Activated naive CD4-positive, alpha-beta T cell treated with anti-CD3 and anti-CD28 coated beads for 36 hours (primary cell): Measurements from ENCODE around the gene DENND1A. TPM values are rescaled to one million over a fixed set of nuclear protein-coding genes. Genes with fewer than 3 reads are reported as not detected.

Experiments
- CTCF ChIA-PET: fragments of 350-600 bp; sonication (Branson Sonifier 250); formaldehyde crosslinking; loops from one replicate; lab custom pipeline; 2021; ENCODE audit warnings: antibody characterized with exemption; lab: Charles Lee
- DNase-seq: peaks from one replicate; pipeline ENCODE4 v3.0.0-alpha.2; 2020
- H3K27ac Mint-ChIP-seq: one replicate; pipeline ENCODE4 v1.8.0; 2021; ENCODE audit warnings: mild to moderate bottlenecking, mixed read lengths
- H3K27me3 Mint-ChIP-seq: one replicate; pipeline ENCODE4 v1.8.0; 2021; ENCODE audit warnings: low read depth, mixed read lengths
- H3K36me3 Mint-ChIP-seq: one replicate; pipeline ENCODE4 v1.8.0; 2021; ENCODE audit warnings: low read depth, mixed read lengths
- H3K4me1 Mint-ChIP-seq: one replicate; pipeline ENCODE4 v1.8.0; 2021; ENCODE audit warnings: low read depth, mixed read lengths
- H3K4me3 Mint-ChIP-seq: one replicate; pipeline ENCODE4 v1.8.0; 2021; ENCODE audit warnings: mild to moderate bottlenecking, moderate library complexity, mixed read lengths
- H3K9me3 Mint-ChIP-seq: one replicate; pipeline ENCODE4 v1.8.0; 2021; ENCODE audit warnings: mixed read lengths
- intact Hi-C: fragments of 100-400 bp; cut with micrococcal nuclease; formaldehyde crosslinking; loops from one replicate; pipeline ENCODE4 v1.15.1; 2023
- total RNA-seq, 2 experiments: library from RNA; stranded (reverse); gene quantifications; one replicate each; pipeline ENCODE4 v1.2.3, GENCODE V29; 2021

Gene DENND1A
- total RNA-seq, 2 experiments from 2014 or later = 28.4 to 29.6 TPM

DNA sequence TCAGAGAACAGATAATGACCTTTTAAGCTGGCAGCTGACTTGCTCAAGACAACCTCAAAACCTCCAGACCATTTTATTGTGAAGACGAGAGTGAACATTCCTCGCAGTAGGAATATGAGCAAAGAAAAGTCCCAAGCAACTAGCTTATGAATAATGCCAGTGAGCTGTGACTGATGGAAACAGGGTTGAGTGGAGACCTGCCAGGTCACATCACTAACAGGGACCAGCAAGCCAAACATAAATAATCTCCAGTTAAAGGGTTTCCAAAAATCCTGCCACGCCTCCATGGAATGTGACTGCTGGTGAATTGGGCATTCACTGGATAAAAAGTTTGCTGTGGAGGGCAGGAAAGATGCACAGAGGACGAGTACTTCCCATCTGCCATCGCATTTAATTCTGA, 388.5 kb downstream of the DENND1A start:
- no peaks in the 10 kb centered on the region for H3K36me3 Mint-ChIP-seq
- no peak for DNase-seq
- H3K27me3 Mint-ChIP-seq = no peaks in the 10 kb centered on the region
- H3K4me1 Mint-ChIP-seq = peaks cover 6% of the 10 kb centered on the region
- H3K27ac Mint-ChIP-seq = no peak overlapping the region
- no peak overlapping the region for H3K4me3 Mint-ChIP-seq
- H3K9me3 Mint-ChIP-seq = no peaks in the 10 kb centered on the region
- intact Hi-C loops = loop anchor here (10.0 kb wide), 1 partner anchor 573 kb away; no protein-coding TSS in a partner anchor
- CTCF ChIA-PET = interaction anchor here (1.1 to 4.5 kb wide), 4 partner anchors 14 to 587 kb away, joined by 3 to 31 read pairs (median 3); no protein-coding TSS in a partner anchor

DNA sequence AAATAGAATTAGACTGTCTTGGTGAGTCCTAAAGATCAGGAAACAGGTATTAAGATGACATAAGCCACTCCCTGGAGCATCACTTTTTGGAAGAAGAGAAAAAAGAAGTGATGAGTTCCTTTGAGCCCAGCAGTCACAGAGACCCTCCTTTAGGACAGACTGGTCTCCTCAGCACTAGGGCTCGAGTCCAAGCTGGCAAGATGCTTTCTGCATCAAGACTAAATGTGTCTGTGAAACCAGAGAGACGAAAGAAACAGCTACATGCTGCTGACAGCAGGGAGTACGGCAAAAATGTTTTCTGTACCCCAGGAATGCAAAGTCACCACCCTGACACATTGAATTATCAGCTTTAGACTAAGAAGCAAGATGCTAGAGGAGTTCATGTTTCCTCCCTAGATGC, 389.5 kb downstream of the DENND1A start:
- intact Hi-C loops = loop anchor here (10.0 kb wide), 1 partner anchor 574 kb away; no protein-coding TSS in a partner anchor
- no peak overlapping the region for H3K4me3 Mint-ChIP-seq
- peaks cover 6% of the 10 kb centered on the region for H3K4me1 Mint-ChIP-seq
- peaks cover under 1% of the 10 kb centered on the region for H3K9me3 Mint-ChIP-seq
- H3K36me3 Mint-ChIP-seq = peaks cover under 1% of the 10 kb centered on the region
- H3K27me3 Mint-ChIP-seq = no peaks in the 10 kb centered on the region
- no peak for DNase-seq
- CTCF ChIA-PET = interaction anchor here (0.8 to 4.5 kb wide), 4 partner anchors 10 to 588 kb away, joined by 3 to 31 read pairs (median 3); no protein-coding TSS in a partner anchor
- H3K27ac Mint-ChIP-seq = no peak overlapping the region

DNA sequence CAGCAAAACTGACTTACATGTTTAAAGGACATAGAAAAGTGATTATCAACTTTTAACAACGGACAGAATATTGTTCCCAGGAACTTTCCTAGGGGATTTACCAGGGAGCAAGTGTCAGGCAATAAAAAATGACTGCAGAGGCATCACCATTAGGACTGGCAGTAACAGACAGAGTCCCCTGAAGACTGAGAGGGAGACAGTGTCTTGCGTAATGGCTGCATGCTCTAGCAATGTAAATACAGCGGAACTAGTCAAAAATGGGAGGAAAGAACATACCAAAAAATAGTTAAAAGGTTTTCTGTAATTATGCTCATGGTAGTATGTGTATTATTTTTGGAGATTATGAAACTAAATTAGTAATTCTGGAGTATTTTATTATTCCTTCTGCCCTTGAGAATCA, 392.1 kb downstream of the DENND1A start:
- Mint-ChIP-seq H3K36me3 (peaks cover 16% of the 10 kb centered on the region), H3K4me1 (peaks cover 6% of the 10 kb centered on the region), H3K27me3 (no peaks in the 10 kb centered on the region), H3K9me3 (peaks cover 2% of the 10 kb centered on the region), H3K27ac (no peak overlapping the region), H3K4me3 (no peak overlapping the region)
- DNase-seq = no peak
- intact Hi-C loops = no loop called here
- CTCF ChIA-PET = no interaction called here

DNA sequence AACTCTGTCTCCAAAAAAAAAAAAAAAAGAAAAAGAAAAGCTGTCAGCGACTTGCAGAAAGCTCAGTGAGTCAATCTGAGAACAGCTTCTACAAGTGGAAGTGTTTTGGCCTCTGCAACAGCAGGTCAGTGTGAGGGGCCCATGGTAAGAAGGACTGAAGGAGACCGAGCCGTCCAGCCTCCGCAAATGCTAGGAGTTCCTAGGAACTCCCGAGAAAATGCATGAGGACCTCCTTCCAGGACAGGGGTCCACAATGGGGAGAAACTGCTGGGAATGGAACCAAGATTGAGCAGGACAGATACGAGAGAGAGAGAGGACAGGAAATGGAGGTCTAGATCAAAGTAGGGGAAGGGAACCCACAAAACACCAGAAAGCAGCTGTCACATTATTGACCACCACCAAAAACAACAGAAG, 393.5 kb downstream of the DENND1A start:
- CTCF ChIA-PET = interaction anchor here (0.7 kb wide), 1 partner anchor 576 kb away, joined by 3 read pairs; no protein-coding TSS in a partner anchor
- Mint-ChIP-seq H3K9me3 (peaks cover 5% of the 10 kb centered on the region), H3K27me3 (no peaks in the 10 kb centered on the region), H3K4me3 (no peak overlapping the region), H3K4me1 (peaks cover 6% of the 10 kb centered on the region), H3K27ac (no peak overlapping the region), H3K36me3 (peaks cover 29% of the 10 kb centered on the region)
- intact Hi-C loops = no loop called here
- no peak for DNase-seq

DNA sequence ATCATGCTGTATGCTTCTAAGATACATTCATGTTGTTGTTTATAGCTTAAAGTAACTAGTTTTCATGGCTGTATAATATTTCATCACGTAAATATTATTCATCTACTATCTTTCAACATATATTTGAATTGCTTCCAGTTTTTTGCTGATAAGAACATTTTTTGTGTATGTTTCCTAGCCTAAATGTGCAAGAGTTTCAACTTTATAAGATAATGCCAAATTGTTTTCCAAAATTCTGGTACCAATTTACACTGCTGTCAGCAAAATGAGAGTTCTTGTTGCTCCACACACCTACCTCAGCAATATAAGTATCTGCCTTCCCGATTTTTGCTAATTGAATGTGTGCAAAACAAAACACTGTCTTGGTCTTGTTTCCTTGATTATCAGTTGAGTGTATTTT, 395.6 kb downstream of the DENND1A start:
- intact Hi-C loops = no loop called here
- peaks cover 15% of the 10 kb centered on the region for H3K9me3 Mint-ChIP-seq
- no peak overlapping the region for H3K27ac Mint-ChIP-seq
- DNase-seq = no peak
- no peaks in the 10 kb centered on the region for H3K27me3 Mint-ChIP-seq
- CTCF ChIA-PET = interaction anchor here (1.1 kb wide), 1 partner anchor 10 kb away, joined by 3 read pairs; no protein-coding TSS in a partner anchor
- no peak overlapping the region for H3K4me3 Mint-ChIP-seq
- H3K36me3 Mint-ChIP-seq = peaks cover 40% of the 10 kb centered on the region
- peaks cover 6% of the 10 kb centered on the region for H3K4me1 Mint-ChIP-seq

DNA sequence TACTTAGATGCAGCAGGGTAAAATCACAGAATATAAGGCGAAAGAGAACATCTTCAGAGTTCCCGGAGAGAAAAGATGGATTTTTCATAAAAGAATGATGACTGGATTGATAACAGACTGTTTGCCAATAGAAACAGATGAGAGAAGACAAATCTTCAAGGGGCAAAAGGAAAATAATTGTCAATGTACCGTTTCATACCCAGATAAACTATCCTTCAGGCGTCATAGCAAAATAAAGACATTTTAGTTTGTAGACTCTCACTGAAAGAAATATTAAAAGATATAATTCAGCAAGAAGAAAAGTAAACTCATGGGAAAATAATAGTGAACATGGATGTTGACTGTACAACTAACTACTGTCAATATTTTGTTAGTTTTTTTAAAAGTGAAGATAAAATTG, 399.7 kb downstream of the DENND1A start:
- H3K9me3 Mint-ChIP-seq = peaks cover 13% of the 10 kb centered on the region
- no peak for DNase-seq
- no peak overlapping the region for H3K27ac Mint-ChIP-seq
- H3K27me3 Mint-ChIP-seq = no peaks in the 10 kb centered on the region
- no peaks in the 10 kb centered on the region for H3K4me1 Mint-ChIP-seq
- peaks cover 42% of the 10 kb centered on the region for H3K36me3 Mint-ChIP-seq
- H3K4me3 Mint-ChIP-seq = no peak overlapping the region
- intact Hi-C loops = no loop called here
- CTCF ChIA-PET = no interaction called here

DNA sequence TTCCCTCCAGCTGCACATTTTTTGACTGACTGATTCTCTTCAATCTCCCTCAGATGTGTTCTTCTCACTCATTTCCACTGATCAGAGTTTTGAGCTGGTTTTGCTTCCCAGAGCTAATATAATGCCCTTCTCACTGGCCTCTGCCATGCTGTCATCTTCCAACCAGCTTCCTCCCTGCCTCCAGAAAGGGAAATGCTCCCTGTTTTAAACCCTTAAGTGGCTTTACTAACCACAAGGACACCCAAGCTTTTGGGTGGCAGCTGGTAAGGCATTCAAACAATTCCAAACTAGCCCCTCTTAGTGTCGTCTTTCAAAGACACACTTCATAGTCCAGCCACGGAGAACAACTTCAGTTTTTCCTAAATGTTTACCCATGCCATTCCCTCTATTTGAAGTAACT, 401.4 kb downstream of the DENND1A start:
- no peak overlapping the region for H3K27ac Mint-ChIP-seq
- intact Hi-C loops = no loop called here
- CTCF ChIA-PET = no interaction called here
- DNase-seq = no peak
- H3K4me3 Mint-ChIP-seq = no peak overlapping the region
- H3K36me3 Mint-ChIP-seq = peaks cover 29% of the 10 kb centered on the region
- no peaks in the 10 kb centered on the region for H3K4me1 Mint-ChIP-seq
- no peaks in the 10 kb centered on the region for H3K27me3 Mint-ChIP-seq
- peaks cover 13% of the 10 kb centered on the region for H3K9me3 Mint-ChIP-seq

DNA sequence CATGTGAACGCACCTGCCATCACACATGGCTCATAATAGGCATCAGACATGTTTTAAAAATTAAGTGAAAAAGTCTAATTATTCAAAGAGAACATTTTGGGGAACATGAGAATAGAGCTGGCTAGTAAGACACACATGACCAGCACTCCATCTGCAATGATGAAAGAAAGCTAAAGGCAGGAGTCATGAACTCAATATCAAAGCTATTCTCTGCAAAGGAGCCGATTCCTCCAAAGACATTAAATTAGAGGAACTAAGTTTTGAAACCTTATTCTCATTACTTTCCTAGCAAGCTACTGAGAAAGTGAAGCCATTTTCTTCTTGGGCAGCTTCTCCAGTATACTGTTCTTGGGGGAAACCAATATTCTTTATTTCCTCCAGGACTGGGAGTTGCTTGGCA, 401.9 kb downstream of the DENND1A start:
- Mint-ChIP-seq H3K4me1 (no peaks in the 10 kb centered on the region), H3K27me3 (no peaks in the 10 kb centered on the region), H3K36me3 (peaks cover 27% of the 10 kb centered on the region), H3K27ac (no peak overlapping the region), H3K4me3 (no peak overlapping the region), H3K9me3 (peaks cover 13% of the 10 kb centered on the region)
- CTCF ChIA-PET = interaction anchor here (0.5 to 1.4 kb wide), 2 partner anchors 14 to 191 kb away, joined by 3 read pairs; no protein-coding TSS in a partner anchor
- intact Hi-C loops = no loop called here
- DNase-seq = no peak

DNA sequence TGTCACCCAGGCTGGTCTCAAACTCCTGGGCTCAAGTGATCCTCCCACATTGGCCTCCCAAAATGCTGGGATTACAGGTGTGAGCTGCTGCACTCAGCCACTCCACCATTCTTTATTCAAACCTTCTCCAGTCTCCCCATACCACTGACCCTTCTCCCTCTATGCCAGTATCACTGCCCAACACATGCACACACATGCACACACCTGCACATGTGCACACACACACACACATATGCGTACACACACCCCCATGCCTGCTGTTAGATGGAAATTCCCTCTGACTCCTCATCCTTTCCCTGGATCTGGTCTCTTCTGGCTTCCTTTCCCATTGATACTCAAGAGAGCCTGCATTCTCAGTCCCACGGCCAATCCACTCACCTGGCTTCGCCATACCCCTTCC, 404.0 kb downstream of the DENND1A start:
- Mint-ChIP-seq H3K36me3 (peaks cover 9% of the 10 kb centered on the region), H3K27ac (no peak overlapping the region), H3K9me3 (peaks cover 5% of the 10 kb centered on the region), H3K4me3 (no peak overlapping the region), H3K27me3 (no peaks in the 10 kb centered on the region), H3K4me1 (no peaks in the 10 kb centered on the region)
- DNase-seq = no peak
- CTCF ChIA-PET = no interaction called here
- intact Hi-C loops = no loop called here

DNA sequence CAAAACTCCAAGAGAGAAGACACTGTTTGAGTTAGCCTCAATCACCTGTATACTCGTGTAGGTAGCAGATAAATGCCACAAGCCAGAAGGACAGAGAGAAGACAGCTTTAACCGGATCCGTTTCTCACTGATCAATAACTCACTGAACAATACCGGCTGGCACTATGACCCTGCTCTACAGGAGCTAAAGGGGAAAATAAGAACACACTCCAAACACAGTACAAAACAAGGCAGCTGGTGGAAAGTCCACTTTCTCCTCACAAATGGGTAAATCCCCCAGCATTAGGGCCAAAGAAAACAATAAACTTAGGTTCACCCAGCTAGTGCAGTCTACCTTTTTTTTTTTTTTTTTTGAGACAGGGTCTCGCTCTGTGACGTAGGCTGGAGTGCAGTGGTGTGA, 404.5 kb downstream of the DENND1A start:
- H3K36me3 Mint-ChIP-seq = peaks cover 9% of the 10 kb centered on the region
- H3K4me3 Mint-ChIP-seq = no peak overlapping the region
- intact Hi-C loops = no loop called here
- CTCF ChIA-PET = no interaction called here
- DNase-seq = no peak
- H3K9me3 Mint-ChIP-seq = peaks cover 5% of the 10 kb centered on the region
- H3K27ac Mint-ChIP-seq = no peak overlapping the region
- H3K27me3 Mint-ChIP-seq = no peaks in the 10 kb centered on the region
- H3K4me1 Mint-ChIP-seq = no peaks in the 10 kb centered on the region

DNA sequence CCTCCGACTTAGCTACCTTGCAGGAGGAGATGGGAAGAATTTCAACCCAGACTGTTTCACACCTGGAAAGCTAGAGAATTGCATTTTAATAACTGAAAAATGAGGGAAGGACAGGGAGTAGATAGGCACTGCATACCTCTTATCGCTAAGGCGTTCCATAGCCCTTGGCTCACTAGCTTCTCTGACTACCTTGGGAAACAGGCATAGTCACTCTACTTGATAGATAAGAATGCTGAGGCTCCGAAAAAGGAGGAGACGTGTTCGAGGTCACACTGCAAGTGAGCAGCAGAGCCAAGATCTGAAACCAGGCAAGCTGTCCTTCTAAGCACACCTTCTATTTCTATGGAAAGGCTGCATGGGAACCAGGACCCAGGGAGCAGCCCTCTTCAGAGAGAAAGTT, 405.1 kb downstream of the DENND1A start:
- Mint-ChIP-seq H3K4me3 (no peak overlapping the region), H3K27ac (no peak overlapping the region), H3K4me1 (no peaks in the 10 kb centered on the region), H3K36me3 (peaks cover 5% of the 10 kb centered on the region), H3K9me3 (peaks cover 1% of the 10 kb centered on the region), H3K27me3 (no peaks in the 10 kb centered on the region)
- CTCF ChIA-PET = no interaction called here
- intact Hi-C loops = no loop called here
- no peak for DNase-seq

DNA sequence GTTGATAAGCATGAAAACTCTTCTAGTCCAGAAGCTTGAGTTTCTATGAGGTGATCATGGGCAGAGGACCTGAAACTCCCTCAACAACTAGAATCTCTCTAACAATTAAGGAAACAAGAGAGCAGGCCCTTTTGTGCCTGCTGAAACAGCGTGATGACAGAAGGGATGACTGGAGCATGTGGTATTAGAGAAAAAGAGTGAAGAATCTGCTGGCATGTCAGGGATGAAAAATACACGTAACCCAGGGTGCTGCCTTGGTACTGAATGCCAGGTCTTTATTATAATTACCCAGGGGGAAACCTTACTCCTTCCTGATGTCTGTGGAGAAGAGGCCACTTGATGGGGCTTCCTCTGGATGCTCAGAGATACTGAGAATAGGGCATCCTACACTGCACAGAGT, 406.1 kb downstream of the DENND1A start:
- intact Hi-C loops = no loop called here

DNA sequence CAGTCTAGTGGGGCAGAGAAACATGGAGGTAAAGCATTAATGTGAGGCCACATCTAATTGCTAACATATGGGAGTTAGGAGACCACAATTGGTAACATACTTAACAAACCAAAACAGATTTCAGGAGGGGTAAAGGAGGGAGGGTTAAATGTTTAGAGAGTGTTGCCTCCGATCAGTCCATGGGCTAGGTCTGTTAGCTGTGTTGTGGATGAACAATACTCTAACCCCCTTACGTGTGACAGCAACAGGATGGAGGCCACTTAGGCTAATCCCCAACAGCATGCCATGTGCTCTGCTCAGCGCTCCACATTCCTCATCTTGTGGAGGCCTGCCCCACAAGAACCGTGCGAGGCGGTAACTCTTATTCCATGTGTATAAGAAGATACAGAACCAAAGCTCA, 406.9 kb downstream of the DENND1A start:
- intact Hi-C loops = no loop called here
- Mint-ChIP-seq H3K27me3 (no peaks in the 10 kb centered on the region), H3K4me1 (no peaks in the 10 kb centered on the region), H3K27ac (no peak overlapping the region), H3K36me3 (no peaks in the 10 kb centered on the region), H3K9me3 (no peaks in the 10 kb centered on the region), H3K4me3 (no peak overlapping the region)
- CTCF ChIA-PET = interaction anchor here (0.5 to 0.6 kb wide), 2 partner anchors 876 to 1172 kb away, joined by 3 to 5 read pairs; no protein-coding TSS in a partner anchor
- no peak for DNase-seq

More for the DNA sequence above, 406.1 kb downstream of the DENND1A start:
- DNase-seq = no peak
- Mint-ChIP-seq H3K9me3 (no peaks in the 10 kb centered on the region), H3K27me3 (no peaks in the 10 kb centered on the region), H3K4me3 (no peak overlapping the region), H3K36me3 (peaks cover 3% of the 10 kb centered on the region), H3K27ac (no peak overlapping the region), H3K4me1 (no peaks in the 10 kb centered on the region)
- CTCF ChIA-PET = interaction anchor here (0.5 kb wide), 1 partner anchor 1173 kb away, joined by 3 read pairs; no protein-coding TSS in a partner anchor
